Measurements from ENCODE around the gene ZNF181. TPM values are rescaled to one million over a fixed set of nuclear protein-coding genes. Genes with fewer than 3 reads are reported as not detected.

ZNF181 gene
- total RNA-seq, 1 experiment from 2014 or later = 9.0 TPM

- TF ChIP-seq ESRRA (CRISPR knock-in tag; IDR thresholded peaks at IDR 0.05; ENCODE audit: borderline replicate concordance) = no peak
Observed at GRCh38 chr19:34711890-34712289, 22.2 kb upstream of the ZNF181 start (continued).

GRCh38 chr19:34712395-34713261 lies 21.4 kb upstream of the ZNF181 start:
- peaks cover 34% of the 10 kb centered on the region for H3K36me3 Mint-ChIP-seq
- peak overlapping the region; percentile 39; the same call in 1 of the 2 replicates for H3K27ac Mint-ChIP-seq
- ATAC-seq (peak; percentile 47), DNase-seq (ENCODE audit: low spot score) (peak; percentile 40)
- H3K4me1 Mint-ChIP-seq = peaks cover 14% of the 10 kb centered on the region
- H3K27me3 Mint-ChIP-seq (ENCODE audit: low read depth) = peaks cover 55% of the 10 kb centered on the region
- POLR2A ChIA-PET = interaction anchor here (0.6 to 1.7 kb wide), 2 partner anchors 35 to 210 kb away, joined by 4 to 6 read pairs; partner anchors contain the start of gene ZNF302
- H3K9me3 Mint-ChIP-seq = peaks cover 73% of the 10 kb centered on the region
- CTCF ChIA-PET = interaction anchor here (0.6 to 2.7 kb wide), 14 partner anchors 35 to 969 kb away, joined by 3 to 26 read pairs (median 4); partner anchors contain the start of gene ZNF302
- TF ChIP-seq MYBL2 (CRISPR knock-in tag; IDR thresholded peaks at IDR 0.05) = no peak
- TF ChIP-seq USF1 (CRISPR knock-in tag; IDR thresholded peaks at IDR 0.05) = peak; percentile 32; the same call in 1 of the 2 replicates
- TF ChIP-seq ESRRA (CRISPR knock-in tag; IDR thresholded peaks at IDR 0.05; ENCODE audit: borderline replicate concordance) = no peak
- TF ChIP-seq TP53 (CRISPR knock-in tag; IDR thresholded peaks at IDR 0.05) = no peak
- TF ChIP-seq MAX (CRISPR knock-in tag; IDR thresholded peaks at IDR 0.05) = peak; percentile 50; the same call in 1 of the 2 replicates
- peak; percentile 34; the same call in 1 of the 2 replicates for TF ChIP-seq USF2 (CRISPR knock-in tag; IDR thresholded peaks at IDR 0.05)
- no peak for TF ChIP-seq IRF1 (CRISPR knock-in tag; IDR thresholded peaks at IDR 0.05)
- peak; percentile 85 for TF ChIP-seq CTCF (IDR thresholded peaks at IDR 0.05)
- no peak for TF ChIP-seq AFF4 (CRISPR knock-in tag; IDR thresholded peaks at IDR 0.05; ENCODE audit: borderline replicate concordance)
- no peak for TF ChIP-seq FOXP4 (CRISPR knock-in tag; IDR thresholded peaks at IDR 0.05)
- TF ChIP-seq ZSCAN18 (CRISPR knock-in tag; IDR thresholded peaks at IDR 0.05) = no peak
- H3K4me3 Mint-ChIP-seq = peak overlapping the region; percentile 46

Measured in WTC11 (cell line).